Activated CD8-positive, alpha-beta memory T cell treated with anti-CD3 and anti-CD28 coated beads for 36 hours (primary cell): Measurements from ENCODE around the gene NIPAL3. TPM values are rescaled to one million over a fixed set of nuclear protein-coding genes. Genes with fewer than 3 reads are reported as not detected.

Experiments used
- CTCF ChIA-PET: fragments of 350-600 bp; sonication (Branson Sonifier 250); formaldehyde crosslinking; loops from one replicate; lab custom pipeline; 2021; ENCODE audit warnings: antibody characterized with exemption; lab: Charles Lee
- POLR2A ChIA-PET: fragments of 350-600 bp; sonication (Branson Sonifier 250); formaldehyde crosslinking; loops from one replicate; lab custom pipeline; 2021; ENCODE audit warnings: antibody characterized with exemption; lab: Charles Lee
- total RNA-seq, 2 experiments: library from RNA; stranded (reverse); gene quantifications; one replicate each; pipeline ENCODE4 v1.2.3, GENCODE V29; 2021

The NIPAL3 gene
- 10 to 100 TPM; 34.8 to 34.9 TPM for total RNA-seq

DNA sequence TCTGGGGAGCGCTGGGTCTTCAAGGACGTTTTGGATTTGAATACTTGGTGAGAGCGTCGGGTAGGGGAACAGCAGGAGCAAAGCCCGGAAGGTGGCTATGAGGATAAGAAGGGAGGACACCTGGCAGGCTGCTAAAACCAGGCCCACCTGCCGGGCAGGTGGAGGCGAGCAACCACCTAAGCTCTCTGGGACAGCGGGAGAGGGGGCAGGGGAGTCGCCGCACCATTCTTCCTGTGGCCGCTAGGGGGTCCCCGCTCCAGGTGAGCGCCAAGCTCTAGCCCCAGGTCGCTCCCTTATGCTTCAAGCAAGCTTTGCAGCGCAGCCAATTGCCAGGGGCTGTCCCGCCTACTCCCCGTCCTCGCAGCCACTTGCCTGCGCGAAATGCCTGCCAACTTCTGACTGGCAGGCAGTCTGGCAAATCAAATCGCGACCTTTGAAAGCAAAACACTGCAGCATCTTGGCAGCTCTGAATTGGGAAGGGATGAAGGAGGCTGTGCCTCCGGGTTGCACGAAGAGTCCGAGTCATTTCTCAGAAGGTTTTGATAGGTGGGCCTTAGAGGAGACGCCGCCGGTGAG, at the start of gene NIPAL3:
Gene NIPAL3, plus strand, starts transcription at position 469 of the 576 bp plus-strand sequence. CDS start 3,746 bp downstream, outside the sequence.
- POLR2A ChIA-PET = interaction anchor here (0.5 to 1.2 kb wide), 4 partner anchors 9 to 228 kb away, joined by 3 to 7 read pairs (median 4); partner anchors contain the start of gene SRRM1
- CTCF ChIA-PET = interaction anchor here (0.6 to 3.6 kb wide), 18 partner anchors 9 to 222 kb away, joined by 3 to 19 read pairs (median 4); partner anchors contain the start of gene RCAN3

DNA sequence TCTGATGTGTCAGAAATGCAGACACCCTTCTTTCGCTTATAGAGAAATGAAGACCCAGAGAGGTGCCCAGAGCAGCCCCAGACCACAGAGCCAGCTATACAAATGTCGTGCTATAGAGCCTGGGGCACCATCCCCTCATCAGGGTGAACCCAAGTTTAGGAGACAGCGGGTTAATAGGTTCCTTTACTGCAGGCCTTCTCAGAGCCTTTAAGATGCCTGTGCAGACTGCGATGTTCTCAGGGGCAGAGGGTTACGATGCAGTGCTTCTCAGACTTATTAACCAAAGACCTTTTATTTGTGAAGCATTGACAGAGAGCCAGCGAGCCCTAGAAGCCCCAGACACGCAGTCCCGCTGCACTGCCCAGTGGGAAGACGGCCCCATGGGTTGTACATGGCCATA, 48.9 kb upstream of the NIPAL3 start:
- CTCF ChIA-PET = interaction anchor here (2.1 kb wide), 1 partner anchor 15 kb away, joined by 5 read pairs; no protein-coding TSS in a partner anchor
- POLR2A ChIA-PET = no interaction called here

DNA sequence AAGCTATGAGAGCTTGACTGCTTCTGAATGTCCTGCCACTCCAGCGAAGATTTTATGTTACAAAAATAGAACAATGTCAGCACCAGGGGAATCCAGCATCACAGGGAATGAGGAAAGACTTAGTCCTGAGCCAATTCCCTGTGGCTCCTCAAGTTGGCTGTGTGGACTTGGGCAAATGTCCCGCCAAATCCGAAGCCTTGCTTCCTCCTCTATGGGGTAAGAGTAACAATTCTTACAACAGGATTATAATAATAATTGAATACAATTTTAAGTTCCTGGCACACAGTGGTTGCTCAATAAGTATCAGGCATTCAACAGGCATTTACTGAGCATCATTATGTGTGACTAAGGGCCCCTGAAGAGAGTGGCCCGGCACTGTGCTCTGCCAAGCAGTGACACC, 46.4 kb upstream of the NIPAL3 start:
- CTCF ChIA-PET = no interaction called here

DNA sequence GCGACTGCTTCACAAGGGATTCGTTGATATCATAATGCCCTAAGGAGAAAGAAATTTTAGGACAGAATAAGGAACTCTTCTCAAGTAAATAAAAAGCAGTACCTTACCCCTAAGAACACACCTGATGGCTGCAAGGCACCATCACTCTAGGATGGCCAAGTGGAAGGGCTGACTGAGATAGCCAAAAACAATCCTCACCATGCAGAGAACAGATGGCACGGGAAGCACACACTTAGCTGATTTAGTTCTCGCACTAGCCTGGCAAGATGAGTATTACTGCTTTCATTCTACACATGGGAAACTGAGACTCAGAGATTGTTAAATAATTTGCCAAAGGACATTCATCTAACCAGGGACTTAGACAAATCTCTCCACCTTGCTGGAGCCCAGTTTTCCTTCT, 45.8 kb upstream of the NIPAL3 start:
- CTCF ChIA-PET = no interaction called here

More for the DNA sequence above, 46.4 kb upstream of the NIPAL3 start:
- POLR2A ChIA-PET = no interaction called here

DNA sequence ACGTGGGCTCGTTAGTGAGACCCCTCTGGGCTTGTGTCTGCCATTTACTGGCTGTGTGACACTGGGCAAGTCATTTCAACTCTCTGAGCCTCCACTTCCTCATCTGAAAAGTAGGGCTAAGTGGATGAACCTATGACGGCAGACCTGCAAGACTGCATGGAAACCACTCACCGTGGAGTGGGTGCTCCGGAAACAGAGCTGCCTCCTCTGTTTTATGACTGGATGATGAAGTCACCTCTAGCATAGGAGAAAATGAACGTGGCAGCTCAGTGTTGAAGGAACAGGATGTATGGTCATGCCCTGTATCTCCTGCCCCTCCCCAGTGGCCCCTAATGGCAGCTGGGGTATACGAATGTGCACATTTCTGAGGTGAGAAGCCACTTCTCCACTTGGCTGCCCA, 42.6 kb upstream of the NIPAL3 start:
- POLR2A ChIA-PET = no interaction called here
- CTCF ChIA-PET = interaction anchor here (1.5 kb wide), 1 partner anchor 12 kb away, joined by 4 read pairs; no protein-coding TSS in a partner anchor

More for the DNA sequence above, 45.8 kb upstream of the NIPAL3 start:
- POLR2A ChIA-PET = no interaction called here

DNA sequence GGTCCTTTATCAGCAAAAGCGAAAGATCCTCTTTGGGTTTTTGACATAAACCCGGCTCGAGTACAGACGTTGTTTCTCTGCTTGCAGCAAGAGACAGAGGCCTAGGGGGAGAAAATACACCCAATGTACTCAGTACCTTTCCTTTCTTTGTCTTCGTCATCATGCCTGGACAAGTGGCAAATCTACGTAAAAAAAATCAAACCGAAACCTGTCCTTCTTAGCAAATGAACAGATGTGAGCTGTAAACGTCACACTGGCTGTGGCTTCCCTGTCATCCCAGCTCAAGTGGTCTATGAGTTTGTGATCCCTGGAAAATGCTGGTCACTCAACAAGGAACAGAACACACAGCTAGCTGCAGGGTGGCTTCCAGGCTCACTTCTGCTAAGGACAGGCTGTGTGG, 41.9 kb upstream of the NIPAL3 start:
- ChIA-PET POLR2A (no interaction called here), CTCF (interaction anchor here (0.6 kb wide), 1 partner anchor 168 kb away, joined by 3 read pairs; no protein-coding TSS in a partner anchor)

DNA sequence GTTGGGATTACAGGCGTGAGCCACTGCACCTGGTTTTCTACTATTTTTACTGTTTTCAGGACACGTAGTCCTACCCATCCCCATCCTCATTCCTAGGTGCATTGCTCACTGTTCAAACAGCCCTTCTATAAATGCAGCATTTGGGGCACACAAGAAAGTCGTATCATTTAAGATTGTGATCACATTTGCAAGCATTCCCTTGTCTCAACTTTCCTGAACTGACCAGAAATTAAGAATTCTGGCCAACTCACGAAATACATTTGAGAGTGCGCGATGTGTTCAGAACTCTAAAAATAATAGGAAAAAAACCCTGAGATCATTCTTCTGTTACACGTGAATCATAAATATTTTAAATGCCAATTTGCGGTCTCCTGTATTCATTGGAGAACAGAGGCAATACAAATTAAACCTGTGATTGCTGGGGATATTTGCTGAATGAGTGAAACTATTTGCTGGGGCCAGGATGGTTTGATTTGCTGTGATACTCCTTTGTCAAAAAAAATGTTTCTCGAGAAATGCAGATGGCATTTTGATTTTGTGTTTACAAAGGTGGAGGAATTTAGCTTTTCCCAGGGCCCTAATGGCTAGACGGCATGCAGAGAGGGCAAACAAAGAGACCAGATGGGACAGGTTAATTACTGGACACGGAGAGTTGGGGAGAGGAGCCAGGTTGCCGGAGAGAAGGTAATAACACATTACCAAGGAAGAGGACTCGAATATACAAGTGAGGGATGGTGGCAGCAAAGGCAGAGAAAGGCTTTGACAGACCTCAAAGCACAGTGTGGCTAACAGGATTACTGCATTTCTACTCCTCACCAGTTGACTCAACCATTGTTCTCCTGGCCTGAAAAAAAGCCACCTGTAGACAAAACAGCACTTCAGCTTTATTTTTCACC, 40.5 kb upstream of the NIPAL3 start:
- POLR2A ChIA-PET = no interaction called here
- CTCF ChIA-PET = no interaction called here

DNA sequence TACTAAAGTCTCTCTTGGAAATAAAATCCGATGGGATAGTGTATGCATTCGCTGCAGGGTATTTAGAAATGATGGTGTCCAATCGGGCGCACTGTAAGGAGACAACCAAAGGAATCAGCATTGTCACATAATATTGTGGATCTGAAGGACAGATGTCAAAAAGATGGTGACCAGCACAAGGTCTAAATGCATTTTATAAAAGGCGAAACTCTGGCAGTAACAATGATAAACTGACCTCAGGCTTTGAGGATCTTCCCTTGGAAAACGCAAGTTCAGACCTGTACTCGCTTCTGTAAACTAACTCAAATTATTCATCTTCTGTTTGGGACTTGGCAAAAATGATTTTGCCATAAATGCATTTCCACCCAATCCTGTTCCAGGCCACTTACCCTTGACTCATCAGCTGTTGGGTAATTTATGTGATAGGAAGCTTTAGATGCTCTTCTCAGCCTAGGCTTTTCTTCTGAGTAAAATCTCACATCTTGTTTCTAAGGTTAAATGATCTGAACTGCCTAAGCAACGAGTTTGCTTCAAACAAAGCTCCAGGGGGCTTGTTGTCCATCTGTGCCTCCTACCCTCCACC, 35.8 kb upstream of the NIPAL3 start:
- POLR2A ChIA-PET = no interaction called here
- CTCF ChIA-PET = interaction anchor here (0.7 to 1.2 kb wide), 3 partner anchors 12 to 232 kb away, joined by 3 to 6 read pairs (median 4); no protein-coding TSS in a partner anchor

DNA sequence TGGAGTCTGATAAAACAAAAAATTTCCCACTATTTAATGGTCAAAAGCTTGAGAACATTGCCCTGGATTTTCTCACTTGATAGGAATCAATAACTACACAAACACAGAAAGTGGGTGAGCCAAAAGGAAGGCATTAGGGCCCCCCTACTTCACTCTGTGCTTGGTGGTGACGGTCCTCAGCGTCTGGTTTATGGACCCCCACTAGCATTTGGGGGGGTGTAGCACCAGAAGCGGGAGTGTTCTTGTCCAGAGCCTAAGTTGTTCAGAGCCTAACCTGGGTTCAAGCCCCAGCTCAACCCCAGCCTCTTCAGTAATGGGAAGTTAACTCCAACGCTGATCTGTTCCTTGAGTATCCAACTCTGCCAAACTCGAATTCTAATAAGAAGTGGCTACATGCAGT, 35.1 kb upstream of the NIPAL3 start:
- CTCF ChIA-PET = interaction anchor here (0.7 to 1.8 kb wide), 3 partner anchors 11 to 181 kb away, joined by 4 to 8 read pairs (median 6); no protein-coding TSS in a partner anchor
- POLR2A ChIA-PET = no interaction called here

DNA sequence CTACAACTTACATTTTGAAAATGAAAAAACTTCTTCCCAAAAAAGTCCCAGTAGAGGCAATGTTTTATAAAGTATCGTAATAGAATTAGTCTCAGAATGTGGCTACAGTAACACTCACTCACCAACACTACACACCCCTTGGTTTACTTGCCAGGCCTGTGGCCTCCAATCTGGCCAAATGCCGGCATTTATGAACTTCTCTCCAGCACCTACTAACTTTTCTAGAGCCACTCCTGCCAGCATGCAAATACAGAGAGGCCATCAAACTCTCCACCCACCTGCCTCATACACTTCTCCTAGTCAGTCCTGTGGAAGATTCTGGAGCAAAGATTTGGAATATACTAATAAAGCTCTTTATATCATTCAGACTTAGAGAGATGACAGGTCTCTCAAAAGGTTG, 34.3 kb upstream of the NIPAL3 start:
- ChIA-PET CTCF (interaction anchor here (0.8 to 1.8 kb wide), 4 partner anchors 10 to 231 kb away, joined by 3 to 8 read pairs (median 4); no protein-coding TSS in a partner anchor), POLR2A (no interaction called here)

DNA sequence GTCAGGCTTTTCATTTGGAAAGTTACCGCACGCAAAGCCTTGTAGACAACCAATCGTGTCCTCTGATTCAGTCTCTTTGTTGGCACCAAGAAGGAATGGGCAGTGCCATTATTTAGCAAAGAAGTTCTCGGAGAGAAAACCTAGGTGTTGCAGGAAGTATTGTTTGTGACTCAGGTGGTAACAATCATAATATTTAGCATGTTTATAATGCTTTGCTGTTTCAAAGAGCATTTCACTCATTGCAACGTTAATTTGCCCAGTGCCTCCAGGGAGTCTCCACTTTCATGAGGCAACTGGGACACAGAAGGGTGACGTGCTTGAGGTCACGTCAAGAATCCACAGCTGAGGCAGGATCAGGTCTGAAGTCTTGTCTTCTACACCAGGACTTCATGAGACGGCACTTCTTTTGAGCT, 33.4 kb upstream of the NIPAL3 start:
- ChIA-PET POLR2A (no interaction called here), CTCF (interaction anchor here (1.6 to 1.8 kb wide), 2 partner anchors 9 to 17 kb away, joined by 5 to 8 read pairs; no protein-coding TSS in a partner anchor)

DNA sequence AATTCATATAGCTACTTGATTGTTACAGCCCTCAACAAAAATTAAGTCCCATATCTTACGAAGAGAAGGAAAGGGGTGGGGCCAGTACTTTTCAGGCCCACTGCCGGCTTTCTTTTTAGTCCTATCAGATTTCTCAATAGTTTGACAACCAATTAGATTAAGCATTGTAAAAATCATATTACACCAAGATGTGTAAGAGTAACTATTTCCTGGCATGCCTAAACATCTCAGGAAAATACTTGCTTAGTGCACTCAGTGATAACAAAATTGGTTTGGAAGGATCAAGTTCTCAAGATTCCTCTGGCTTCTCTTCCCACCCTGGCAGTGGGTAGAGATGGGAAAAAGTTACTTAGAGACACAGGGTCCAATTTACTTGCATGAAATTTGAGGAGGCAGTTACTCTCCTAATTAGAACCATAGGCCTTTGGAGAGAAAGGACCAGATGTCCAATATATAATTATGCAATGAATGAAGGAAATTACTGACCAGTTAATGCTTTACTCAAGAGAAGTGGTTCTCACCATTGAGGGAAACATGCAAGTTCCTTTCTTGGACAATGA, 32.1 kb upstream of the NIPAL3 start:
- POLR2A ChIA-PET = no interaction called here
- CTCF ChIA-PET = interaction anchor here (0.6 to 6.3 kb wide), 3 partner anchors 8 to 184 kb away, joined by 3 to 57 read pairs (median 3); no protein-coding TSS in a partner anchor

DNA sequence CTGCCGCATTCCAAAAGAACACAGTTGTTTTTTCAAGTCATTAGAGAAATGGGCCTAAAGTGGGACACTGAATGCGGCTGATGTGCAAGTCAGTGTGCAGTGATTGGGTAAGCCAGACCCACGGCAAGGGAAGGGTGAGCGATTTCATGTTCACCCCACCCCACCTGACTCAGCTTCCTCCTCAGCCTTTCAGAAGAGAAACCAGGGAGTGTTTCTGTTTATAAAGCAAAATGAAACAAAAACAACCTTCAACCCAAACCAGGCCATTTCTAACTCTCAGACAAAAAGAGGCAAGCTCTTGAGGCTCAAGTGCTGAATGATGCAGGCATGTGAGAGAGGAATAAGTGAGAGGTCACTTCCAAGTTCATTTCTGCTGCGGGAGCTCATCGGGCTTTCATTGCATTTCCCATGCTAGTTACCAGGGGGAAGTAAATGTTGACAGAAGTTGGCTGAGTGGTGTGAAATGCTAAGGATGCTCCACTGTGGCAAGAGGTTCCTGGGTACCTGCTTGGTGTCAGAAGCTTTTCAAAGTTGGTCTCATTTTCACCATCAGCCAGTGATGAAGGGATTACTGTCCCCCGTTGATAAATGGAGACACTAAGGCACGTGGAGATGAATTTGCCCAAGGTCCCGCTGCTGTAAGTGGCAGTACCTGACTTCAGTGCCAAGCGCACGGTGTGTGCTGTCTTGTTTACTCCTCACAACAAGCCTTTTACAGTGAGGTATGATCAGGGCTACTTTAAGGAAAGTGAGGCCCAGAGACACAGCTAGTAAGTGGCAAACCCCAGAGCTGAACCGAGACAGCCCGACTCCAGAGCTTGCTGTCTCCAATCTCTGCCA, 31.1 kb upstream of the NIPAL3 start:
- ChIA-PET POLR2A (no interaction called here), CTCF (interaction anchor here (1.1 to 6.3 kb wide), 6 partner anchors 12 to 203 kb away, joined by 3 to 57 read pairs (median 4); no protein-coding TSS in a partner anchor)

DNA sequence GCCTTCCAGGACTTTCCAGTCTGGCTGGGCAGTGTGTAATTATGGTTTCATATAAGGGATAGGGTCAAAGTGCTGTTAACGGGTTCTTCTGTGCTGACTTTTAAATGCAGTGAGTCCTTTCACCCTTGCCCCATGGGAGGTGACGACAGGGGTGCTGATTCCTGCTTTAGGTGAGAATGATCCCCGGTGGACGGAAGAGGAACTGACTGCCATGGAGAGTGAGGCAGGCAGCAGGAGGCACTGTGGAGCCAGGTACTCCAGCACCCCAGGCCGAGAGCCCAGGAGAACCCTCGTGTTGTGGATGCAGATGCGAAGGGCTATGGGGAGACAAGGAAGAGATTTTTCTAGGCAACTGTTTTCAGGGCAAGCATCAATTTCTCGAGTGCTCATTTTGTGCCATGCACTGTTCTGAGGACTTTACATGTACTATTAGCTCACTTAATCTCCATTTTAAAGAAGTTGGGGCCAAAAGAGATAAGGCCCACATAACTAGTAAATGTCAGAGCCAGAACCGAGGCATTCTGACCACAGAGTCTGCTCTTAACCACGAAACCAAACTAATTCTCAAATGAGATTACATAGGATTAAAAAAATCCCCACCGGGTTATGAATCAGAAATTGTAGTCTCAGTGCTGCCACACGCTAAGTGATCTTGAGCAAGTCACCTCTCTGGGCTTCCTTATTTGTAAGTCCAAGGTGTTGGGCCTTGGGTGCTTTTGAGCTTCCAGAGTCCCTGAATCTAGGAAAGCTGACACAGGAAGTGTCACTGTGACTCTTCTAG, 30.3 kb upstream of the NIPAL3 start:
- ChIA-PET CTCF (interaction anchor here (0.7 to 6.3 kb wide), 6 partner anchors 13 to 235 kb away, joined by 3 to 57 read pairs (median 4); no protein-coding TSS in a partner anchor), POLR2A (no interaction called here)

DNA sequence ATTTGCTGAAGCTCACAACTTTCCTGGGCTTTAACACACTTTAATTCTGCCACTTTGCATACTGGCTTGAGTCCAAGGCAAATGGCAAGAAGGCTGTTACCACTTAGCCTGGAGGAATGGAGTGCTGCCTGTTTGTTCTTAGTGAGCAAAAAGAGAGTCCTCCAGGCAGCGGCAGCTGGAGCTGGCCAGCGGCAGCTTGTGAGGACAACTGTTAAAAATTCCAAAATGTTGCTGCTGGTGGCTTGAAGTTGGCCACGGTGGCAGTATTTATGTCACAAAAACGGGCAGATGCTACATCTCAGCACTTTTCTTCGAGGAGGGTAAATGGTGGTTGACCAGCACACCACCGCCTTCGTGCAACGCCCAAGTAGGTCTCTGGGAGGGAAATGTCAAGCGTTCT, 29.4 kb upstream of the NIPAL3 start:
- CTCF ChIA-PET = interaction anchor here (1.9 to 6.3 kb wide), 2 partner anchors 187 to 201 kb away, joined by 6 to 57 read pairs; no protein-coding TSS in a partner anchor
- POLR2A ChIA-PET = no interaction called here

DNA sequence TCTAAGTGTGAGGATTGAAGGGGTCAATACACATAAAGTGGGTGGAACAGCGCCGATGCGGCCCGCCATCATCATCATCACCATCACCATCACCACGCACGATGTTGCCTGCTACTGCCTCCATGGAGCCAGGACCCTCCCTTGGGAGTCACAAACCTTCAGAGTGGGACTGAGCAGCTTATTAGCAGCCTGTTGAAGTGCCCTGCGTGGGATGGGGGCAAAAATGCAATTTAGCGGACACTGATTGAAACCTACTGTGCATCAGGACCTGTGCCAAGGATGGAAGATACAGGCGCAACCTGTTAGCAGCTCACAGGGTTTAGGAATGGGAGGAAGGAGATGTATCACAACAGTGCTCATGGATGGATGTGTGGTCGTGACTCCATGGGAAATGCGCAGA, 28.7 kb upstream of the NIPAL3 start:
- ChIA-PET POLR2A (no interaction called here), CTCF (interaction anchor here (1.2 to 6.3 kb wide), 2 partner anchors 187 to 316 kb away, joined by 4 to 57 read pairs; no protein-coding TSS in a partner anchor)

DNA sequence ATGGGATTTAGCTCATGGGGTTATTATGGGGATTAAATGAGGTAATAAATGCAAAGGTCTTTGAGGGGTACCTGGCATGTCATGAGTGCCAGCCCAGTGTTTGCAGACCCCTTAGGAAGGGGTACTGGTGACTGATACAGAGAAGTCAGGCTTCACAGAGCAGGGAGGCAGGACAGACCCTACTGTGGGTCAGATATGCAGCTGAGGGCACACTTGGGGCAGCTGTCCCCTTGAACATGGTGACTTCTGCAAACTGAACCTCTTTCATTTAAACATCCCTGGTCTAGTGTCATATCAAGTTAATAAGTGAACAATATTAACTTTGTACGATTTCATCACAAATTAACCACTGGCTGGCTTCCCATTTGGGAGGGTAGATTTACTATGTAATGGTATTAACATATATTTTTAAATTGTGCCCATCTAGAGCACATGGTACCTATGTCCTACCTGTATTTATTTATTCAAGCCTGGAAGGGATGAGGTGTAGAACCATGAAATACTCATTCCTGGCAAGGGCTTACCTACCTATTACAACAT, 27.9 kb upstream of the NIPAL3 start:
- ChIA-PET POLR2A (no interaction called here), CTCF (interaction anchor here (0.9 to 6.3 kb wide), 3 partner anchors 188 to 316 kb away, joined by 3 to 57 read pairs (median 4); no protein-coding TSS in a partner anchor)
